ENCODE measurements around the gene GLRX.
"Not testable (repeated sequence)": the region's sequence is repeated elsewhere in the genome, so short reads cannot be mapped to it uniquely, and the experiment has no call there.

The GLRX gene

DNA sequence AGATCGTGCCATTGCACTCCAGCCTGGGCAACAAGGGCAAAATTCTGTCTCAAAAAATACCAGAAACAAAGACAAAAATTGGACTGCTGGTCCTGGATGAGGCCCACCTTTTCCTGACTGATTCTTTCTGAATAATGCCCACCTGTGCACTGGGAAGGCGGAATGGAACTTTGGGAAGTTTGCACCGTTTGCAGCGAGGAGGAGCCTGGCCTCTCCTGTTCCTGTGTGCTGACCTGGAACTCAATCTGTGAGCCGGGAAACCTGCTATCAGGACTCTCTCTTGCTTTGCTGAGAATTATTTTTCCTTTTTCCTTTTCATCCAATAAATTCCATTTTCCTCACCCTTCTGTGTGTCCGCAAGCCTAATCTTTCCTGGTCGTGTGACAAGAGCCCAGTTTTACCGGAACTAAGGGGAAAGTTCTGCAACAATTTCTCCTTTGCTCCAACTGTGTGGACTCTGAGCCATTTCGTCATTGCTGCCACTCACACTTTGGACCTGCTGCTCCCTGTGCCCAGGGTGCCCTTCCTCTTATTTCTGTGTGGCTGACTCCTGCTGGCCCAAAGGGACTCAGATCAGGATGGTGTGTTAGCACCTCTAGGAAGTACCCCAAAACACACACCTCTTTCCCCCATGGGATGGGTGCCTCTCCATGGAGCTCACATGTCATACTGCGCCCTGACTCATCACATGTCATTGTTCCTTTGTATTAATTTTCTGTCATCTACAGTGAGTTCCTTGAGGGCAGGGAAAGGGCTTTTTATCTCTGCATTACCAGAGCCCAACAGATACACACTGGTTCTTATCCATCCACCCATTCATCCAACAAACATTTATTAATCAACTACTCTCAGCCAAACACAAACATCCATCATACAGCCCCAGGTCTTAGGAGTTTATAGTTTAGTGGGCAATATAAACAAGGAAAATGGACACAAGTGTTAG is 4.7 kb upstream of the GLRX start:
- DNase-seq = no peak

- no peak for DNase-seq
Observed at GRCh38 chr5:95825495-95825894, 3.0 kb upstream of the GLRX start.

DNA sequence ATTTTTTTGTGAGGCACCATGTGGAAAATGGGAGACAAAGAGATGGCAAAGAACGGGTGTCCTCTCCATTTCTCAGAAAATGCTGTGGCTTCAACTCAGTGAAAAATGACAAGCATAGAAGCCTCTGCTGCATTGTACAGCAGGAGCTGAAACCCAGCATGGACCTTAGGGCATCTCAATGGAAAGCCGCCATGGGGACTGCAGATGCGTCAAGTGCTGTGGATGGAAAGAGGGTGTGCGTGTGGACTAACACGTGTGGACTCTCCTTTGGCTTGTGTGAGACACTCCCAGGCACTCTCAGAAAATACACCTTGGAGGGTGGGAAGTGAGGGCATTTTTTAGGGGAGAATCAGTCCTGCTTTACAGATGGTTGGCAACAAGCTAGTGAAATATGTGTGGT is 2.2 kb upstream of the GLRX start:
- DNase-seq = no peak

DNA sequence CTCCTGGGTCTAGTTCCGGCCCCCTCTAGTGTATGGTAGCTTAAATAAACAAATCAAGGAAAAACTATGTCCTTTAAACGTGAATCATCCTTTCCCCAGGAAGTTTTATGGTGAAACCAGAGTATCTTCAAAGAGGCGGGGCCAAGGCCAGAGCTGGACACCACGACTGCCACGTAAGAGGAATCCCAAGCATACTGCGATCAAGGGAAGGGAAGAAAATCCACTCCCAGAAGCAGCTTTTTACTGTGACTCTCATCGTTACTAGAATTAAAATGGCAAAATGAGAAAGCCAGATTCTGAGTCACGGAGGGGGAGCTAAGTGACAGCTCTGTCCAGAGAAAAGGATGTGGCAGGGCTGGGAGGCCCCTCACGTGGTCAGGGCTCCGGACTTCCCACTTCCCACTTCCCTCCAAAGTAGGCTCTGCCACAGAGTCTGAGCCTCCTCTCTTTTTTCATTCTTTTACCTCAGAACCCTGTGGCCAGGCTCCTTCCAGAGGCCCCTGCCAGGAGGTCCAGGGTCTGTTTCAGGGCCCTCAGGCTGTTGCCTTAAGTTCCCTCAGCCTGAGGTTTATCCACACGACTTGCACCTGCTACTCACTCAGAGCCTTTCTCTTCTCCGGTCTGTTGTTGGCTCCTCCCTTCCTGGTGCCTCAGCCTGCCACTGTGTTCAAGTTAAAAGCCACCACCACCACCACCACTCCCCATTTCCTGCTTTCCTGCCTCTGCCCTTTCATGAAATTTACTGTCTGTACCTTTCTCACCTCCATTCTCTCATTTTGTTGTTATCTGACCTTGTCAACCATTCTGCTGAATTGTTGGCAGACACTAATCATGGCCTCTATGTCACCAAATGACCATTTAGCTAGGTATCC is 1.4 kb upstream of the GLRX start:
- peak; percentile 41 for DNase-seq

DNA sequence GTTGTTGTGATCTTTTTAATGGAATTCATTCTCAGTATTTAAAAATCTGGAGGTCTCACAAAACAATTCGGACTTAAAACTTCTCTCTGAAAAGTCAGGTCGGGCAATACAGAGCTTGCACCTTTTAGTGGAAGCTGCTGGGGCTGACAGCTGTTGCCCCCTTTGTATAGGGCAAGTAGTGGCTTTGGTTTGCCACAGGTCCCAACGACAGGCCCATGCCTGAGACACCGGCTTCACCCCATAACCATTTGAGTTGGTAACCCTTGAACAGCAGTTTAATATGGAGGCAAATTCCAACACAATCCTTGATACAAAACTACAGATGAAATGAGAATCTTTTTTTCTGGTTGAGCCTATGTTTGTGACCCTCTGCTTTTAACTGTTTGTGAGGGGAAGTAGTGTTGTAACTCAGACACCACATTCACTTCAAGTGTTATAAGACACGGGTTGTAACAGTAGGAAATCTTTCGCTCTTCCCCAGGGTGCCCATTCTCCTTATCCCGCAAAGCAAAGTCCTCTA is 752 bp upstream of the GLRX start:
- no peak for DNase-seq

DNA sequence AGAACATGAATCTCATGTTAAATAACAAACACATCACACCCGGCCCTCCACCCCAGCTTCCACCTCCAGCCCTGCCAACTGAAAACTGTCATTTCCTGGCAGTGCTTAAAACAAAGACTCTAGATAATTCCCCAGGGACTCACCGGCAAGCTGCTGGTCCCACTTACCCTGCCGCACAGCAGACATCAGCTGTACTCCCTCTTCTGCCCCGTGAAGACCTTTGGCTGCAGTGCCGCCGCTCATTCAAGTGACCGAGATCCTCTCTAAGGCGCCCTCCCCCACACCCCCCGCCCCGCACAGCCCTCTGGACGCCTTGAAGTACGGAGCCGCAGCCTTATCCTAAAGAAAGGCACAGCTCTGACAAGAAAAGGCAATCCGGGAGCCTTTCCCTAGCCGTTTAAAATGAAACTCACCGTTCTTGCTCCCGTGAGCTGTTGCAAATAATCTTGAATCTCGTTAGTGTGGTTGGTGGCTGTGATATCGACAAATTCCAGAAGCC is 434 bp downstream of the GLRX start:
- DNase-seq = peak; percentile 10

GRCh38 chr5:95821110-95822021 is 1.2 kb downstream of the GLRX start:
- no peak for DNase-seq

DNA sequence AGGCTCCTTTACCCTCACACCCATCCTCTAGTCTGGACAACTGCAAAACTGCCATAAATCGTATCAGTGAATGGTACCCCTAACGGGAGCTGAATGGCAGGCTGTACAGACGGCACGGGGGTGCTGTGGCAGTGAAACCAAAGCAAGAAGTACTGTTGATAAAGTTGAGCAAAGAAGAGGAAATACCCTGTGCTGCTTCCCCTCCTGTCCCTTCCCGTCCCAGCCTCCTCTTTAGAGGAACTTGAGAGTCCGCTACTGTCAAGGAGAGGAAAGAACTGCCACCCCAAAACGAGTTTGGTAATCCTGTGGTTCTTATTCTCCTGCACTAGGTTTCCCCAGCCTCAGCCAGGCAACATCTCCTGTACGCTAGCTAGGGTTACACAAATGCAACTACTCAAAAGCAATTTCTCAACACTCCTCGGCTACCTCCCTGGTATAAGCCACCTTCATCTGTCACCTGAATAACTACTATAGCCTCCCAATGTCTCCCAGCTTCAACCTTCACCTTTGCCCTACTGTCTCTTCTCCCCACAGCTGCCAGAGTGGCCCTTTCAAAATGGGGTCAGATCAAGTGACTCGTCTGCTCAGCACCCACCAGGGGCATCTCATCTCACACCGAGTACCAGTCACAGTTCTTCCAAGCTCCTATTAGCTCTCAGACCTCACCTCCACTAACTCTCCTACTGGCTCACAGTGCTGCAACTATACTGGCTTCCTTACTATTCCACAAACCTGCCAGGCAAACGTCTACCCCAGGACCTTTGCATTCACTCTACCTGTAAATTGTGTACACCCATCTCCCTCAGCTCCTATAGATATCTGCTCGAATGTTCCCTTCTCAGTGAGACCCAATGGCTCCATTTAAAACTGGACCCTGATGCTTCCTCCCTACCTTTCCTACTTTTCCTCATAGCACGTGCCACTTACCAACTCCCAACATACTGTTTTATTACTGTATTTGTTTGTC is 4.1 kb downstream of the GLRX start:
- peak; percentile 12 for DNase-seq

DNA sequence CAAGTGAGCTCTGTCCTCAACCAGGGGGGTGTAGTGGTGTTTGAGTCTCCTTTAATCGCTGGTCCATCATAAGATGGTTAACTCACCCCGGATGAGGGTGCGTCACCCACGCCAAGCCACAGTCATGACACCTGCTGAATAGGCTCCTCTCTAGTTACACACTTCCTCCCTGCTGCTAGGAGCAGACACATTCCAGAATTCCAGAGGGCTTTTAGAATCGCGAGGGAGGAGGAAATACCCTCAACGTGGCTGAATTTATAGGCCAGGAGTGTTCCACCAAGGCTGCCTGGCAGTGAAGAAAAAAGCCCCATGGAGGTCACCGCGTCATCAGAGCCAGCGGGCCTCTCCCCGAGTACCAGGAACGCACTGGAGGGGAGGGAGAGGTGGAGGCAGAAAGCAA is 5.1 kb downstream of the GLRX start:
- peak; percentile 43 for DNase-seq

- DNase-seq = no peak
Observed at GRCh38 chr5:95816776-95817175, 5.8 kb downstream of the GLRX start.

- no peak for DNase-seq
Observed at GRCh38 chr5:95816341-95816740, 6.2 kb downstream of the GLRX start.

DNA sequence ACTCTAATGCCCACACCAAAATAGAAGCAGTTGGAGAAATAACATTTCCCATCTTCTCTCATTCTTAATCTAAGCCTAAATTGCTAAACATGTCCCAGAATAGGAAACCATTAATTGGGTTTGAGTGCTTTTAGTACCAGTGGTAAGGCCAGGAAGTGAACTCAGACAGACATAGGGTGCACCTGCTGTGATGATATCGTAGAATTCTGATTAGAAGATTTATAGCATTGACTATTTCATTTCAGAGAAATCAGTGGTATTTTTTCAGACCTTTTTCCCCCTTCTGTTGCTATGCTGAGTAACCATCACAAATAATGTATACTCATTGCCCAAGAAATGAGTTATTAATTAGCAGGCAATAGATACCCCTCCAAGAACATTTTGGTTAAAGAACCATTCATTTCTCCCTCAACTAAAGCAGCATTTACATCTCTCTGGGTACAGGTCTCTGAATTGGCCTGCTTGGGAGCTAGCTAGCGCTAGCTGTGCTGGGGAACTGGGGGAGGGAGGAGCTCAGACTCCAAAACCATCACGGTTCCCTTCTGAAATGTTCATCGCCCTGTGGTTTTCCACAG is 7.3 kb downstream of the GLRX start:
- no peak for DNase-seq

- DNase-seq = not testable (repeated sequence)
Observed at GRCh38 chr5:95813035-95813434, 9.5 kb downstream of the GLRX start.

- no peak for DNase-seq
Observed at GRCh38 chr5:95812074-95812471, 10.5 kb downstream of the GLRX start.

- DNase-seq = not testable (repeated sequence)
Observed at GRCh38 chr5:95811461-95812073, 11.0 kb downstream of the GLRX start.

- DNase-seq = not testable (repeated sequence)
Observed at GRCh38 chr5:95811126-95811423, 11.5 kb downstream of the GLRX start.

- DNase-seq = no peak
Observed at GRCh38 chr5:95810305-95811125, 12.0 kb downstream of the GLRX start.

DNA sequence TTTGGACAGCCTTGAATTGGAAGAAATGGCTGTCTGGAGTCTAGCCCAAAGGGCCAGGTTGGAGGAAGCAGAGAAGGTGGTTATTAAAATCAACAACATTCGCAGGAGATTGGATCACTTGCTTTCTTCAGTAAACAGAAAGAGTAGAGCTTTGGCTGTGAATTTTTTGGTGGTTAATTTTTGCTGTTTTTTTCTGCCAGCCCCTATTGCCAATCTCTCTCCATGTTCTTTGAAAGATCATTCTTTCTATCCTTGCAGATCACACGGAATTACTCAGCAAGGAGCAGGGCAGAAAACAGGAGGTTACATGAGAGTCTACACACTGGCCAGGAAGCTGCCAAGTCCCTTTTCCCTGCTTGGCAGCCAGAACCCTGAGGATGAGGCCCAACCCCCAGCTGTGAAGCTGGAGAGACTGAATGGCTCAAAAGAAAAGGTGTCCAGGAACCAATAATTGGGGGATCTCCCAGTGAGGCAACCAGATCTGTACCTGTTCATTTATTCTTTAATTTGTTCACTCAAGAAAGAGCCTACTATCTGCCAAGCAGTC is 13.0 kb downstream of the GLRX start:
- no peak for DNase-seq

Data from stimulated activated naive CD4-positive, alpha-beta T cell treated with Interleukin-2 at 50 U/mL for 16 hours (primary cell).